Liver (tissue), 9 donors: ENCODE data around the gene SLC20A1. TPM values are rescaled to one million over a fixed set of nuclear protein-coding genes. Genes with fewer than 3 reads are reported as not detected.
A peak's percentile ranks its signal among the peaks of the same experiment; 100 is the strongest.

Experiments used
- DNase-seq: peaks from one replicate; pipeline ENCODE4 v3.0.0-alpha.2; 2017; ENCODE audit warnings: low spot score
- H3K27ac ChIP-seq, 2 donors: one replicate each; pipeline ENCODE4 v1.7.0; 2013; ENCODE audit warnings: inconsistent platforms in 2 of 2, low read length in 2 of 2, control low read depth in 1 of 2, low read depth in 1 of 2, mild to moderate bottlenecking in 1 of 2
- H3K27me3 ChIP-seq, 4 donors: one replicate each; pipeline versions ENCODE4 v1.6.1 to v1.7.0; 2013; ENCODE audit warnings: low read length in 3 of 4, inconsistent platforms in 1 of 4, mild to moderate bottlenecking in 1 of 4, moderate library complexity in 1 of 4; ENCODE audit not compliant: control insufficient read depth in 4 of 4, insufficient read depth in 4 of 4
- H3K36me3 ChIP-seq, 4 donors: one replicate each; pipeline versions ENCODE4 v1.6.1 to v1.7.0; 2013; ENCODE audit warnings: low read length in 3 of 4, mild to moderate bottlenecking in 3 of 4, low read depth in 1 of 4, moderate library complexity in 1 of 4; ENCODE audit not compliant: control insufficient read depth in 4 of 4, insufficient read depth in 3 of 4
- H3K4me1 ChIP-seq, 4 donors: one replicate each; pipeline versions ENCODE4 v1.6.1 to v1.7.0; 2013; ENCODE audit warnings: low read length in 3 of 4, mild to moderate bottlenecking in 3 of 4, moderate library complexity in 1 of 4; ENCODE audit not compliant: control insufficient read depth in 4 of 4, insufficient read depth in 4 of 4
- H3K4me3 ChIP-seq, 3 donors: one replicate each; pipeline versions ENCODE4 v1.6.1 to v1.7.0; 2013; ENCODE audit warnings: low read length in 3 of 3, control low read depth in 1 of 3, low read depth in 1 of 3, mild to moderate bottlenecking in 1 of 3
- H3K9ac ChIP-seq, 2 donors: one replicate each; pipeline ENCODE4 v1.7.0; 2013; ENCODE audit warnings: low read length in 2 of 2, mild to moderate bottlenecking in 2 of 2, moderate library complexity in 2 of 2, control low read depth in 1 of 2, low read depth in 1 of 2
- H3K9me3 ChIP-seq, 4 donors: one replicate each; pipeline versions ENCODE4 v1.6.1 to v1.7.0; 2013; ENCODE audit warnings: low read length in 3 of 4; ENCODE audit not compliant: control insufficient read depth in 4 of 4
- ATF3 ChIP-seq: IDR thresholded peaks from 2 replicates; pipeline ENCODE4 v1.6.1; 2016; ENCODE audit warnings: antibody characterized with exemption
- CTCF ChIP-seq: fragments of 150-350 bp; IDR thresholded peaks from 2 replicates; pipeline ENCODE4 v1.5.1; 2017; ENCODE audit warnings: improper control_type of control experiment, low read depth, low read length; ENCODE audit not compliant: missing input control
- EGR1 ChIP-seq, 2 donors: IDR thresholded peaks; 2 replicates each; pipeline ENCODE4 v1.6.1; 2016 to 2018; ENCODE audit warnings: antibody characterized with exemption in 2 of 2, low read depth in 2 of 2
- FOXA1 ChIP-seq: IDR thresholded peaks from 2 replicates; pipeline ENCODE4 v1.6.1; 2016; ENCODE audit warnings: antibody characterized with exemption
- FOXA2 ChIP-seq: IDR thresholded peaks from 2 replicates; pipeline ENCODE4 v1.6.1; 2016; ENCODE audit warnings: antibody characterized with exemption
- GABPA ChIP-seq, 2 donors: IDR thresholded peaks in 1 of 2; conservative IDR thresholded peaks in 1 of 2; 2 replicates each; pipeline ENCODE4 v1.6.1; 2016; ENCODE audit warnings: antibody characterized with exemption in 2 of 2, mild to moderate bottlenecking in 1 of 2, moderate library complexity in 1 of 2
- HNF4A ChIP-seq, 2 donors: conservative IDR thresholded peaks; 2 replicates each; pipeline ENCODE4 v1.6.1; 2016; ENCODE audit warnings: antibody characterized with exemption in 2 of 2, mild to moderate bottlenecking in 2 of 2
- HNF4G ChIP-seq: IDR thresholded peaks from 2 replicates; pipeline ENCODE4 v1.6.1; 2016; ENCODE audit warnings: antibody characterized with exemption
- JUND ChIP-seq, 2 donors: IDR thresholded peaks; 2 replicates each; pipeline ENCODE4 v1.6.1; 2016; ENCODE audit warnings: antibody characterized with exemption in 2 of 2
- MAX ChIP-seq: IDR thresholded peaks from 2 replicates; pipeline ENCODE4 v1.6.1; 2016; ENCODE audit warnings: antibody characterized with exemption
- NR2F2 ChIP-seq: IDR thresholded peaks from 2 replicates; pipeline ENCODE4 v1.6.1; 2016; ENCODE audit warnings: antibody characterized with exemption
- RAD21 ChIP-seq, 2 donors: IDR thresholded peaks; 2 replicates each; pipeline ENCODE4 v1.6.1; 2016; ENCODE audit warnings: antibody characterized with exemption in 2 of 2, mild to moderate bottlenecking in 2 of 2
- REST ChIP-seq: IDR thresholded peaks from 2 replicates; pipeline ENCODE4 v1.6.1; 2016; ENCODE audit warnings: antibody characterized with exemption, mild to moderate bottlenecking
- RXRA ChIP-seq, 2 donors: IDR thresholded peaks; 2 replicates each; pipeline ENCODE4 v1.6.1; 2017 to 2018; ENCODE audit warnings: antibody characterized with exemption in 2 of 2, mild to moderate bottlenecking in 1 of 2
- SP1 ChIP-seq: IDR thresholded peaks from 2 replicates; pipeline ENCODE4 v1.6.1; 2018; ENCODE audit warnings: antibody characterized with exemption, mild to moderate bottlenecking
- TAF1 ChIP-seq: conservative IDR thresholded peaks from 2 replicates; pipeline ENCODE4 v1.6.1; 2016; ENCODE audit warnings: antibody characterized with exemption, mild to moderate bottlenecking
- YY1 ChIP-seq: IDR thresholded peaks from 2 replicates; pipeline ENCODE4 v1.6.1; 2016; ENCODE audit warnings: antibody characterized with exemption, mild to moderate bottlenecking
- ZBTB33 ChIP-seq: IDR thresholded peaks from 2 replicates; pipeline ENCODE4 v1.6.1; 2016; ENCODE audit warnings: antibody characterized with exemption
- WGBS: extraction: QIAGEN DNeasy Blood & Tissue Kit; methylation state at CpG from one replicate; pipeline ENCODE4 v1.1.7; 2013; 5-methylcytosine and 5-hydroxymethylcytosine counted together
- polyA plus RNA-seq, 2 donors: library from polyadenylated mRNA; stranded (reverse) in 1 of 2; unstranded in 1 of 2; fragments of 200-250 nt in 1 of 2; fragments of >200 nt in 1 of 2; fragmentation: Nextera tagmentation in 1 of 2; extraction: Ambion mirVana in 1 of 2; gene quantifications; one replicate each; pipeline versions ENCODE4 v1.2.1 to v1.2.3, GENCODE V29; 2013 to 2015
- total RNA-seq, 2 donors: library from RNA; depleted of rRNA; stranded (reverse); fragments of >200 nt; gene quantifications; one replicate each; pipeline ENCODE4 v1.2.3, GENCODE V29; 2014
- donor health status: healthy.
- donor health status: healthy.
- donor health status: healthy.
- donor health status: healthy.
- donor health status: healthy.

SLC20A1 gene
- total and polyA plus RNA-seq, 4 donors = 15.3 to 56.9 (median 20.0) TPM

- H3K27me3 ChIP-seq = no peaks in the 10 kb centered on the region
- peaks cover 2 to 50% (median 34%) of the 10 kb centered on the region in 4 donors for H3K4me1 ChIP-seq
- WGBS = 2% methylated on average over 11 of the region's 11 CpGs
- peak overlapping the region; percentile 77 to 95 (median 86) for H3K4me3 ChIP-seq
- no peak for DNase-seq
- peaks cover 1 to 23% (median 18%) of the 10 kb centered on the region in 4 donors for H3K36me3 ChIP-seq
- H3K9ac ChIP-seq = peak overlapping the region; percentile 67 to 98
- H3K27ac ChIP-seq = peak overlapping the region; percentile 96 to 99
- no peaks in the 10 kb centered on the region for H3K9me3 ChIP-seq
- TF ChIP-seq GABPA (IDR thresholded peaks at IDR 0.05 in 1 of 2, conservative IDR thresholded peaks at IDR 0.05 in 1 of 2) (no peak), RXRA (IDR thresholded peaks at IDR 0.05) (no peak), FOXA2 (no peak), ZBTB33 (no peak), ATF3 (no peak), EGR1 (IDR thresholded peaks at IDR 0.05; ENCODE audit: low read depth in 2 of 2) (no peak), FOXA1 (no peak), NR2F2 (no peak), MAX (peak; percentile 20), TAF1 (peak; percentile 61), RAD21 (IDR thresholded peaks at IDR 0.05) (no peak), CTCF (no peak), HNF4G (no peak), YY1 (peak; percentile 77), SP1 (no peak), REST (peak; percentile 48), HNF4A (conservative IDR thresholded peaks at IDR 0.05) (no peak), JUND (IDR thresholded peaks at IDR 0.05) (peak in 1 of 2 donors; percentile 19)
Observed at GRCh38 chr2:112644933-112645309, 818 bp upstream of the SLC20A1 start.
